ENCODE results near the gene COX19.

The COX19 gene

GRCh38 chr7:916291-916941, 58.9 kb downstream of the COX19 start:
- Histone ChIP-seq H3K36me3 (ENCODE audit: control insufficient read depth, insufficient read depth, low read length) (no peaks in the 10 kb centered on the region), H3K9me3 (ENCODE audit: control insufficient read depth, insufficient read depth, low read length) (no peaks in the 10 kb centered on the region), H3K27me3 (ENCODE audit: control insufficient read depth, insufficient read depth, low read length) (no peaks in the 10 kb centered on the region), H3K27ac (ENCODE audit: low read length) (no peak overlapping the region), H3K4me3 (ENCODE audit: low read length) (no peak overlapping the region), H3K4me1 (ENCODE audit: control insufficient read depth, insufficient read depth, low read length) (no peaks in the 10 kb centered on the region)
- WGBS (ENCODE audit: insufficient coverage, insufficient read length) = no CpG with 5 or more reads among the region's 17 CpGs
- no peak for DNase-seq (ENCODE audit: low read depth, low spot score)
